Stimulated activated CD4-positive, alpha-beta T cell treated with anti-CD3 and anti-CD28 coated beads, Interleukin-2, amount 100 ng/mL, for 48 hours (primary cell): ENCODE results near the gene RNF141.

Experiments used
- DNase-seq, 2 donors: peaks; one replicate each; pipeline ENCODE4 v3.0.0-alpha.2; 2020

Gene RNF141

DNA sequence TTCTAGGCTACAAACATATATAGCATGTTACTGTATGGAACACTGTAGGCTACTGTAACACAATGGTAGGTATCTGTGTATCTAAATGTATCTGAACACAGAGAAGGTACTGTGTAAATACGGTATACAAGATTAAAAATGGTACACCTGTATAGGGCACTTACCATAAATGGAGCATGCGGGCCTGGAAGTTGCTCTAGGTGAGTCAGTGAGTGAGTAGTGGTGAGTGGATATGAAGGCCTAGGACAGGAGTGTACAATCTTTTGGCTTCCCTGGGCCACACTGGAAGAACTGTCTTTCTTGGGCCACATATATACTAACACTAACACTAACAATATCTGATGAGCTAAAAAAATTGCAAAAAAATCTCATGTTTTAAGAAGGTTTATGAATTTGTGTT lies 21.4 kb downstream of the RNF141 start:
- no peak for DNase-seq

DNA sequence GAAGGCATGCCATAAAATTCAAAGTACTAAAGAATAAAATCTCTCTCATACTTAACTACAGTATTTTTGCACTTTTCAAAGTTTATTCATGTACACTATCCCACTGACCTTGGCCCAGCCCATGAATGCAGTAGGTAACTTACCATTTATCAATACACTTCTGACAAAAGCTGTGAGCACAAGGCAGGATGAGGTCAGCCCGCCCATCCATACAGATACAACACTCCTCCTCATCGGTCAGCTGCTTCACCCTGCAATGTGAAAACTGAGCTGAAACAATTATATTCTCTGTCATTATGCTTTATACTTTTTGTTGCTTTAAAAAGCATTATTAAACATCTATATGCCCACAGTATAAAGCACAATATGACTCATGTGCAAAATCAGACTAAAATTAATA lies 22.1 kb downstream of the RNF141 start:
- DNase-seq = no peak

DNA sequence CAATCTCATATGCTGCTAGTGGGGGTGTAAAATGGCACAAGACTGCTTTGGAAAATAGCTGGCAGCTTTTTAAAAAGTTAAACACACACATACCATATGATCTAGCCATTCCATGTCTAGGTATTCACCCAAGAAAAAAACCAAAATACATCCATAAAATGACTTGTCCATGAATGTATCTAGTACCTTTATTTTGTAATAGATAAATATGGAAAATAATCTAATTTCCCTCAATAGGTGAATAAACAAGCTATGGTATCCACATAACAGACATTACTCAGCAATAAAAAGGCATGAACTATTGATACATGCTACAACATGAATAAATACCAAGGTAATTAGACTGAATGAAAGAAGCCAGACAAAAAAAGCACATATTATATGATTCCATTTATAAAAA lies 22.9 kb downstream of the RNF141 start:
- no peak for DNase-seq

DNA sequence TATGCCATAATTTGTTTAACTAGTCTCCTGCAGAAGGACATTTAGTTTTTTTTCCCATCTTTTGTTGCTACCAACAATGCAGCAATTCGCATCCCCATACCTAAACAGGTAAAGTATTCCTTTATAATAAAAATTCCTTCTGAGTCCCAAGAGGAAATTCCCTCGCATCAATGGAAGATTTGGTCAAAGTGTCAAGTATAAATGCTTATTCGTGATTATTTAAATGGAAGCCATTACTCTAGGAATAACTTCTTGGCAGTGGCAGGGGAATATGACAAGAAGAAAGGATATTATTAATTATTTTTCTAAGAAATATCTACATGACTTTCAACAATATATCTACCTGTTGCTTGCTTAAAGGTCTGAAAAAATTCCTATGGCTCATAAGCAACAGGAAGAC lies 25.6 kb downstream of the RNF141 start:
- DNase-seq = no peak

DNA sequence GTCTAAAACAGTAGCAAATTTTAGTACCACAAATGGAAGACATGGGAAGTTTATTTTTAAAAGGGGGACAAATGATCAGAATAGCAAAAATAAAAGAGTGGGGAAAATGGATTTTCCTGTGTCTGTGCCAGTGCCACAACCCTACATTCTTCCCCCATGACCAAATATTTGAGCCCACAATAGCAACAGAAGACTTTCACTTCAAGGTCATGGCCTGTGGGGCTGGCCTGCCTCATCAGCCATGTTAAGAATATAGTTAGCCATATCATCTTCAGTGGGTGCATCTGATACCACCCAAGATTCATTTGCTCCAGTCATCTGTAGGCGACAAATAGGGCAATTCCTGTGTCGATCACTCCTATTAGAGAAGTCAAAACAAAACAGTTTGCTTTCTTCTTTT lies 26.3 kb downstream of the RNF141 start:
- DNase-seq = no peak

DNA sequence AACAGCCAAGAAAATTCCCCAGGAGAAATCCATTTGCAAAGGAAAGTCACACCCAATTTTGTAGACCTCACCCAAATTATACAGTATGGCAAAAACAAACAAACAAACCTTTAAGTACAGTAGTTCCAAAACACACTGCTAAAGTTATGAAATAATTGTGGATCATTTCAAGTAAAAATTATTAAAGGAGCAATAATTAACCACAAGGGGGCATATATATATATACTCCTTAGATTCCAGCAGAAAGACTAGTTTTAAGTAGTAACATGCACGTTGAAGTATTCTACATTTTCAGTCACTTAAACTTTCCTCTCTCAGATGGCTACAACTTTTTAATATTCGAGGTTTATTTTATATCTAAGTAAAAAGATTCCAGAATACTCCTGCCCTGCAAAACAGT lies 26.8 kb downstream of the RNF141 start:
- DNase-seq = no peak

DNA sequence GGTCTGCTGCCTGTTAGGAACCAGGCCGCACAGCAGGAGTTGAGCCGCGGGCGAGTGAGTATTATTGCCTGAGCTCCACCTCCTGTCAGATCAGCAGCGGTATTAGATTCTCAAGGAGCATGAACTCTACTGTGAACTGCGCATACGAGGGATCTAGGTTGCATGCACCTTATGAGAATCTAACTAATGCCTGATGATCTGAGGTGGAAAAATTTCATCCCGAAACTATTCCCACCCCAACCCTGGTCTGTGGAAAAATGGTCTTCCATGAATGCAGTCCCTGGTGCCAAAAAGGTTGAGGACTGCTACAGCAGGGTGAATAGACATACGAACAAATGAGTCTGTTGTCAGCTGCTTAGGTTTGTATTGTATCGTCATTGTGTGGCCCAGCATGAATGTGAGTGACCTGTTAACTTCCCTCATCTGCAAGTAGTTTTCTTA lies 29.8 kb downstream of the RNF141 start:
- DNase-seq = no peak

DNA sequence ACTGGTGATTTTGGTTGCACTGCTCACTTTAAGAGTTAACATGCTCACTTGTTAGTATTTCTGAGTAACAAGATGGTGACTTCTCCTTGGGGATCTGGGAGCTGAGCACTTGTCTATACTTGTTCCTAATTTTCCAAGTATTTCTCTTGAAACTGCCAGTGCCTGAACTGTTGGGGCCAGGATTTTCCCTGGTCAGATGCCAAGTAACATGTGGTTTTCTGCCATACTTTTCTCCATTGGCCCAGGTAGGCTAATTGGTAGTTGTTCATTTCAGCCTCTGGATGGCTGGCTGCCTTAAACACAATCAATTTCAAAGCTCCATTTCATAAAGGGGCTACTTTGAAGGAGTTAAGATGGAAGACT lies 35.0 kb downstream of the RNF141 start:
- no peak for DNase-seq

DNA sequence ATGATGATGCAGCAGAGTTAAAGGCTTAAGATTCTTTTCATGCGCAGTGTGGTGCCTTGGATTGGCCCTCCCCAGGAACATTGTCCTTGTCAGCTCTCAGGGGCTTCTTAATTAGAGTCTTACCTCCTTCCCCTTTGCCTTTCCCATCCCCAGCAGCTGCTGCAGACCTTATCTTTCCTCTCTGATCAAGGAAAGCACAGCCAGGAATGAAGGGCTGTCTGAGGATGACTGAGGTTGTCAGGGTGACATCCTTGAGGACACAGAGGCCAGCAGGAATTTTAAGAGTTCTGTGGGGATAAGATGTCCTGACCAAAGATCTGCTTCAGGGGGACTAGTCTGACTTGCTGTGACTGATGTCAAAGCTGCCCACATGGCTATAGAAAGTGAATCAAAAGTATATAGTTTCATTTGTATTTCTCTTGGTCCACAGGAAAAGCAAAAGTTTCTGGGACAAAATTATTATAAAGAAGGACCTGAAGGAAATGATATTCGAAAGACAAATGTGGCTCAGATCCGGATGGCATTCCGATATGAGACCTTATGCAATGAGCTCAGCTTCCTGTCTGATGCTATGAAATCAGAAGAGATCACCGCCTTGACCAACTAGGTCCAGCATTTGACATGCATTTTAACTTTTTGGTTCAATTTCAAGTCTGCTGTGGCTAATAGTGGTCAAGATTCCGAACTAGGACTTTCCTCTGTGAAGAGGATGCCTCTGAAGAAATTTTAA lies 35.5 kb downstream of the RNF141 start:
- DNase-seq = no peak

DNA sequence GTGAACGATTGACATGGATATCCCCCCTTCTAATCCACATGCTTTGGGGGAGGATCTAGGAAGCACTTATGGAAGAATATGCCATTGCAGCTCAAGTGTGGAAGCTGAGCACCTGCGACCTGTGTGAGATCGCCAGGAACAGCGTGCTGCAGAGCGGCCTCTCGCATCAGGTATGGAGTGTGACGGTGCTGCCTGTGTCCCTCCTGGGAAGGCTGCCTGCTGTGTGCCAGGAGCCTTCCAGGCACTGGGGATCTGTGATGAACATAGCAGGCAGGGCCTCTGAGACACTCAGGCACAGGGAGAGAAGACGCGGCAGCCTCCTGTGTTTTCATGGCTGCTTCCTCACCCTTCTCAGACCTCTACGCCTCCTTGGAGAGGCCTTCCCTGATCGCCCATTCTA lies 36.5 kb downstream of the RNF141 start:
- no peak for DNase-seq

DNA sequence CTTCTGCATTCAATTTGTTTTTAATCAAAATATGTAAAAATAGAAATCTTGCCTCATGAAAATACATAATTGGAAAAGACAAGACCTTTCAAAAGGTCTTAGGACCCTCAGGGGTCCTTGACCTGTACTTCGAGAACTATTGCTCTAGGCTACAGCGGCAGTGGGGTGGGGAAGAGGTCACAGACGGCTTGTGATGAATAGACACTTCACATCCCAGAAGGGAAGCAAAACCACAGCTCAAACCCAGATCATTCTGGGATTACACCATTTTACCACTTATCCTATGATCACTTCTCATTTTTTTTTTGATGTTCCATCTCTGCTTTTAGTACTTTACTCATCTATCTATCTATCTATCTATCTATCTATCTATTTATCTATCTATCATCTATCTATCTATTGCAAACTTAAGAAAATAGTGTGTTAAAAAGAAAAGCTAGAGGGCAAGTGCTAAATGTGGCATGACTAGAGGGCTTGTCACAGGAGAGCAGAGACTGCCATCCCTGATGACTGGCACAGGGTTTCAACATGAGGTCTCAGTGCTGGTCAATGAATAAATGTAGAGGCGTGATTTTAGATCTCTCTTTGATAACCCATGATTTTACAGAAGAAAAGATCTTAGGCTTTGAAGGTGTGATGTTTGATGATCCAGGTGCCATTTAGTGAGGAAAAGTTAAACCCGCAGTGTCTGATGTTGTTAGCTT lies 37.1 kb downstream of the RNF141 start:
- no peak for DNase-seq

DNA sequence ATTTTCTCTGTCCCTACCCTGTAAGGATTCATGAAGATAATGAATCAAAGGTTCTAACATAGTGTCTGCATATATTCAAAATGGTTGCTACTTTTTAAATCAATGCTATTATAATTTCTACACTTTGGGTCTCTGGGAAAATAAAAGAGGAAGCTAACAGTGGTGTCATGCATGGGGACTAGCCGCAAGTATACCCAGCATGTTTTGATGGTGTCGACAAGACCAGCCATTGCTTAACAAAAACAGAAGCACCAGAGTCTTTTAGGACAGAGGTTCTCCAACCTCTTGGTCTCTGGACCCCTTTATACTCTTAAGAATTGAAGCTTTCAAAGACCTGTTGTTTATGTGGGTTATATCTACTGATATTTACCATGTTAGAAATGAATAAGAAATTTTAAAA lies 37.8 kb downstream of the RNF141 start:
- no peak for DNase-seq

DNA sequence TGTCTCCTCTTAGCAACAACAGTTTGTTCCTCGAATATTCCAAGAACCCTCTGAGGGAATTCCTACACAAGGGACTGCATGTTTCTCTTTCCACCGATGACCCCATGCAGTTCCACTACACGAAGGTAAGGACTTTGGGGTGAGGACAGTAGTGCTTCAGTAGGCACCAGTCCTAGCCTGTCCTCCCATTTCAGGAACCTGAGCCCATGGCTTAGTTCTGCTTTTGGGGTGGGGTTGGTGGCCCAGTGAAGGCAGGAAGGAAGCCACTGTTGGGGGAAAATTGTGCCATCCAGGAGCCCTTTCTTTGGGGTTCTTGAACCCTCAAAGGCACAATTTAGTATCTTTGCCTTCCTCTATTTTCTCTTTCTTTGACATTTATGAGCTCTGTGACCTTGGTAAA lies 38.2 kb downstream of the RNF141 start:
- no peak for DNase-seq

DNA sequence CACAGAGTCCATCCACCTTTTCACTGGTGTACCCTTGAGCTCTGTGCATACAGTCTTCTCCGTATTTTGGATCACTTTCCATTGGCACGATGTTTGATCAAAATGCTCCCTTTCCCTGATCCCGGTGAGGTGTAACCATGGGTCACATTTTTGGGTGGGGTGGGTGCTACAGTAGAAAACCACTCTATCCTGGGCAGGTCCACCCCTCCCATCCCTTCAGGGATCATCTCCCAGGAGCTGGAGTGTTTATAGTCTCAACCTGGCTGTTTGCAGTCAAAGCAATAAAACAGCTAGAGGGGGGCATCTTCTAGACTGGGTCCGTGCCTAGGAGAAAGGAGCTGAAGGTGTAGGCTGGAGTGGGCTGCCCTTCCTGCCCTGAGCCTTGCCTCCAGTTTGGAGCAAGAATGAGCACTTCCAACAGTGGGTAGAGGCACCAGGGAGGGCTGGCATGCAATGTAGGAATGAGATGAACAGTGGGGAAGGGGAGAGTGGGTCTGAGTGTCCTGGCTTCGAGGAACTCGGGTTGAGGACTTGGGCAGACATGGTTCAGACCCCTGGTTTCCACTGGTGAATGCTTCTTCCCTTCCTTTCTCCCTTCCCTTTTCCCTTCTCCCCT lies 38.8 kb downstream of the RNF141 start:
- DNase-seq = no peak

DNA sequence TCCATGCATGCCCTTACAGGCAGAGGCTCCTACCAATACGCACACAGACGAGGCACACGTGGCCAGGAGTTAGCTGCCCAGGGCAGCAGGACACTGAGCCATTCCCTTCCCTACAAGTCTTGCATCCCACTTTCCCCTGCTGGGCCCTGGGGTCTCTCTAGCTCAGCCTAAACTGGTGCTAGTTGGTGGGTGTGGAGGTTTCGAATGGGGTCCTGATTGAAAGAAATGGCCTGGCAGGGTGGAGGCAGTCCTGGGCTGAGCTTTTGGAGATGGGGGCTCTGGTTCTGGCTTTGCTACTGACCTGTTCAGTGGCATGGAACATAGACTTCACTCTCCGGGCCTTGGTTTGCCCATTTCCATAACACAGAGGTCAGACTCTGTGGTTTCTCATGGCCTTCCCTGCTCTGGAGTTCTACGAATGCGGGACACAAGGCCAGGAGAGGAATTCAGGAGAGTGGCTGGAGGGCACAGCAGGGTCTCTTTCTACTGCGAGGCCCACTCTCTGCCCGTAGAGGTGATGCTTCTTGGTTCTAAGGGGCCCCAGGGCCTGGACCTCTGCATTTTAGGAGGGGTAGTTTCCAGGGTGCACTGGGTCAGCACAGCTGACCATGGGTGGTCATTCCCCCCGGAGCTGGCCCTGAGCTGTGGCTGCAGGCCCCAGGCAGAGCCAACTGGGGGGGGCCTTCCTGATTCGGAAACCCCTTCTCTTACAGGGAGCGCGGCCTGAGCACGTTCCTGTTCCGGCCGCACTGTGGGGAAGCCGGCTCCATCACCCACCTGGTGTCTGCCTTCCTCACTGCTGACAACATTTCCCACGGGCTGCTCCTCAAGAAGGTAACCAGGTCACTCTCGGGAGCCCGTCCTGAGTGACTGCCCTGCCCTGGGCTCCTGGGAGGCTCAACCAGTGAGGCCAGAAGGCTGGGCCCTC lies 40.0 kb downstream of the RNF141 start:
- no peak for DNase-seq

DNA sequence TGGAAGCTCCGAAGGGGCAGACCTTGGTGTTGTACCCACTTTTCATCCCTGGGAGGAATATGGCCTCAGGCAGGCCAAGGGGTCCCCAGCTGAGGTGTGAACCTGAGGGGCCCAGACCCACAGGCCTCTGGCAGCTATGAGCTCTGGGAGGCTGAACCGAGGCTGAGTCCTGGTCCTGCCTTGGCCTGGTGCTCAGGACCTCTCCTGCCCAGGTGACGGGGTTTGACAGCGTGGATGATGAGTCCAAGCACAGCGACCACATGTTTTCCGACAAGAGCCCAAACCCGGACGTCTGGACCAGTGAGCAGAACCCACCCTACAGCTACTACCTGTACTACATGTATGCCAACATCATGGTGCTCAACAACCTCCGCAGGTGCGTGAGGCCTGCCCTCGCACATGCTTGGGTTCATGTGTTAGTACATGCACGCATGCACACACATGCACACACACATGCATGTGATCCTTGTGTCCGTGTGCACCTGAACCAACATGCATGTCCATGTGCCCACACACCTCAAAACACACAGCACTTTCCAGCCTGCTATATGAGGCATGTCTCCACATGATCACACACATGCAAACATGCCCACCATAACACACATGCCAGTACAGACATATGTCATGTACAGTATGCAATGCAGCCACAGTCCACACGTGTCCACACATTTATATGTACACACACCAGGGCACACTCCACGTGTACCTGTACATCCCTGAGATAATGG lies 40.9 kb downstream of the RNF141 start:
- no peak for DNase-seq

DNA sequence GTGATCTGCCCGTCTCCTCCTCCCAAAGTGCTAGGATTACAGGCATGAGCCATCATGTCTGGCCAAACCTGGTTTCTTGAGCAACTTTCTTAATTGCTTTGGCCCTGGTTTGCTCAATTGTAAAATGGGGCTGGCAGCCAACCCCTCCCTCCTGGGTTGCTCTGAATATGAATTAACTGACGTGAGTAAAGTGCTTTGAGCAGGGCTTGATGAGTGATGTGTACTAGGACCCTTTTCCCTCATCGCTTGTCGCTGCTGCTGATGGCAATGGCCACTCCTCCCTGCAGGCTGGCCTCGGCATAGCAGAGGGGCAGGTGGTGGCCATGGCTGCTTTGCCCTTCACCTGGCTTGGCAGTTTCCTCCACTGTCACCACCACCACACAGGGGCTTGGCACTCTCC lies 41.5 kb downstream of the RNF141 start:
- no peak for DNase-seq

DNA sequence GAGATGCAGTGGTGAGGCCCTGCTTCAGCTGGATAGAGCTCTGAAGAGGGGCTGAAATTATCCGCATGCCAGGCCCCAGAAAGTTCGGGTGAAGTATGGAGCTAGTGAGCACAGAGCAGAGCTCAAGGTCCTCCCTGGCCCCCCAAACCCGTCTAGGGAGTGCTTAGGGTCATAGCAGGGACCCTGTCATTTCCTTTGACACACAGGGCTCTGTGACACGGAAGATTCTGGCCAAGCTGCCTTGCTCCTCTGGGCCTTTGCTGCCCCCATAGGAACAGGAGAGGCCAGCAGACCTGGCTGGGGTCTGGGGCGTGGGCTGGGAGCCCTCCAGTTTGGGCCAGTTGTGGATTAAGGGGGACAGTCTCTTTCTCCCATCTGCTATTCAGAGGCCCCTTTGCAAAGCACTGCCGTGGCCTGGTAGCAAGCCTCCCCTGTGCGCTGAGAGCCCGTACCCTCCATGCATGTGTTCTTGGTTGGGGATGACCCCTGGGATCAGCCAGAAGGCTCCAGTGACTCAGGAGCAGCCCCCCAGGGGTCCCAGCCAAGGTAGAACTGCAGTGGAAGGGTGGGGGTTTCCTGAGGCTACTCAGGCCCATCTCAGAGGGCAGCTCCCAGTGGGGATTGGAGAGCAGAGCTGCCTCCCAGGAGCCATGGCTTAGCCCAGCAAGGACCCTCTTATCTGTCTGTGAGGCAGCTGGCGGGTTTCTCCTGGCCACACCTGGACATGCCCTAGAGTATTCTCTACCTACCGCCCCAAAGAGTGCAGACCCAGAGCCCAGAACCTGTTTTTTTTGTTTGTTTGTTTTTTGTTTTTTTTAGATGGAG lies 42.3 kb downstream of the RNF141 start:
- no peak for DNase-seq

DNA sequence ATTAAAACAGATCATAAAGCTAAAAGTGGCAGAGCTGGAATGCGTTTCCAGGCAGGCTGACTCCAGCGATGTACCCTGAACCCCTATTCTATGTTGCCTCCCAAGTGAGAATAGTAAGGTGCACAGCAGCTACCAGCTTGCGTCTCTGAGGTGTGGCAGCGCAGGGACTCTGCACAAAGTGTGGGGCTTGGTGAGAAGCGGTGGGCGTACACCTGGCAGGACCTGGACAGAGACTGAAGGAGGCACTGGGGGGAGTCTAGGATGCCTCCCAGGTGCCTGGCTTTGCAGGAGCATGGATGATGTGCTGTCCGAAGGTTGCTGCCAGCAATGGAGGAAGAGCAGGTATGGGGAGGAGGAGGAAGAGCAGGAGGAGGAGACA lies 43.0 kb downstream of the RNF141 start:
- DNase-seq = no peak

DNA sequence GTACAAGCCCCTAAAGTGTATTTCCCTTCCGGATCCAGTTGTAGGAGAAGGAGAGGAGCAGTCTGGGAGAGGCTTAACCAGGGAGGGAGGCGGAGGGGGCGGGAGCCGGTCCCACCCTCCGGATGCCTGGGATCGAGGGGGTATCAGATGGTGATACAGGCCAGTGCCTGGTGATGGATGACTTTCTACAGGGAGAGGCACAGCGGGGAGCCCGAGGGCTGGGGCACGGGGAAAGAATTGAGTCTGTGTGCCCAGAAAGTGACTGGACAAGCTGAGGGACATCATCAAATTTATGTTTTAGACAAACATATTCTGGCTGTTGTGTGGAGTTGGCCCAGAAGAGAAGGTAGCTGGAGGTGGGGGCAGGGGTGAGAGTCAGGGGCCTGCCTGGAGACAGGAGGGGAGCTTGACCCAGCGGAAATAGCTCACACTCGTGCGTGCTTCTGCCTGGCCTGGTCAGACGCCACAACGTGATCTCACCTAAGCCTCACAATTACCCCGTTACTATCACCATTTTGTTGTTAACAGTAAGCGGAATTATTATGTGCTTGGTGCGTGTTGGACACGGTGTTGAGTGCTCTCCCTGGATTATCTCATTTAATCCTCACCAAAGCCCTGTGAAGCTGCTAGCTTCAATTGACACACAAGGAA lies 43.5 kb downstream of the RNF141 start:
- DNase-seq = no peak

DNA sequence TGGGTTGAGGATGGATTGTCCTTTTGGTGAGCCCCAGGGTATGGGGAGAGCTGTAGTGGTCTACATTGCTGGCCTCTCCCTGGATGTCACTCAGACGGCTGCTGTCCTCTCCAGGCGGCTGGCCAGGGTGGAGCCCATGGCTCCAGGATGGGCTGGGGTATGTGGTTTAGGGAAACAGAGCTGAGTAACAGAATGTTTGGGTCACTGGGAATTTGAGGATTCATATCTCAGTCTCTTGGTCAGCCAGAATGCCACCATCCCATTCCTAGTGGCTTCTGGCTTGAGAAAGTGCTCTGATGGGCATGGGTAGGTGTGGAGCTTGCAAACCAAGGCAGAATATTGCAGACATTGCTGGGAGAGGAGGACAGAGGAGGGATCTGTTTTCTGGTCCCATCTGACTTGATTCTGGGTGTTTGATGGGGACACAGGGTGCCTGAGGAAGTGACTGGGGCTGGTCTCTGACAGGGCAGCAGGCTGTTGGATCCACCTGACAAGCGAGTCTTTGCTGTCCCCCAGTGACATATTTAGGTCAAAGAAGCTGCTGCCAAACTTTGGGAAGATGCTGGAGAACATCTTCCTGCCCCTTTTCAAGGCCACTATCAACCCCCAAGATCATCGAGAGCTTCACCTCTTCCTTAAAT lies 44.6 kb downstream of the RNF141 start:
- DNase-seq = no peak
